ENCODE data around the gene LEFTY2.

LEFTY2 gene

DNA sequence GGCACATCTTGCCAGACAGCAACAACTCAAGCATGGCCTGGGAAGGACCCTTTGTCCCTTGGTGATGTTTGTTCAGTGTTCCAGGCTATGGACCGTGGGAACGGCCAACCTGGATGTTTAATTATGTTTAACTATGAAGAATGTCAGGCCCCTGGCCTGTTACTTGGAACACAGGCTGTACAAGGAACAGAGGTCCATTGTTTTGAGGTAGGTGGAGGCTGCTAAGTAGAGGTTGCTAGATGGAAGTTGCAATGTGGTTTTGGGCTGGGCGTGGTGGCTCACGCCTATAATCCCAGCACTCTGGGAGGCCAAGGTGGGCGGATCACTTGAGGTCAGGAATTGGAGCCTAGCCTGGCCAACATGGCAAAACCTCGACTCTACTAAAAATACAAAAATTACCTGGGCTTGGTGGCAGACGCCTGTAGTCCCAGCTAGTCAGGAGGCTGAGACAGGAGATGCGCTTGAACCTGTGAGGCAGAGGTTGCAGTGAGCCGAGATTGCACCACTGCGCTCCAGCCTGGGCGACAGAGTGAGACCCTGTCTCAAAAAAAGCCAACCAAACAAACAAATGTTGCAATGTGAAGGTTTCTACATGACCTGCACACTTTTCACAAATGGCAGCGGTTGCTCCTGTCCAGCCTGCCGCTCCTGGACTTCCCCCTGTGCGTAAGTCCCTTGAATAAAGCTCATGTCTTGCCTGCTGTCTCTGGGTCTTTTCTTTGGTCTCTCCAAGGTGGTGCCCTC is 49.6 kb downstream of the LEFTY2 start:
- no peak overlapping the region for H3K4me3 ChIP-seq (ENCODE audit: low read length, poor library complexity, severe bottlenecking)
- H4K20me1 ChIP-seq (ENCODE audit: insufficient read depth, low read length, poor library complexity, severe bottlenecking) = no peaks in the 10 kb centered on the region
- H3F3A ChIP-seq (ENCODE audit: low read depth) = no peaks in the 10 kb centered on the region
- TF ChIP-seq EZH2phosphoT487 (IDR thresholded peaks at IDR 0.05; ENCODE audit: borderline replicate concordance) = no peak
- TF ChIP-seq, protein P1, sequence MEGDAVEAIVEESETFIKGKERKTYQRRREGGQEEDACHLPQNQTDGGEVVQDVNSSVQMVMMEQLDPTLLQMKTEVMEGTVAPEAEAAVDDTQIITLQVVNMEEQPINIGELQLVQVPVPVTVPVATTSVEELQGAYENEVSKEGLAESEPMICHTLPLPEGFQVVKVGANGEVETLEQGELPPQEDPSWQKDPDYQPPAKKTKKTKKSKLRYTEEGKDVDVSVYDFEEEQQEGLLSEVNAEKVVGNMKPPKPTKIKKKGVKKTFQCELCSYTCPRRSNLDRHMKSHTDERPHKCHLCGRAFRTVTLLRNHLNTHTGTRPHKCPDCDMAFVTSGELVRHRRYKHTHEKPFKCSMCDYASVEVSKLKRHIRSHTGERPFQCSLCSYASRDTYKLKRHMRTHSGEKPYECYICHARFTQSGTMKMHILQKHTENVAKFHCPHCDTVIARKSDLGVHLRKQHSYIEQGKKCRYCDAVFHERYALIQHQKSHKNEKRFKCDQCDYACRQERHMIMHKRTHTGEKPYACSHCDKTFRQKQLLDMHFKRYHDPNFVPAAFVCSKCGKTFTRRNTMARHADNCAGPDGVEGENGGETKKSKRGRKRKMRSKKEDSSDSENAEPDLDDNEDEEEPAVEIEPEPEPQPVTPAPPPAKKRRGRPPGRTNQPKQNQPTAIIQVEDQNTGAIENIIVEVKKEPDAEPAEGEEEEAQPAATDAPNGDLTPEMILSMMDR (conservative IDR thresholded peaks at IDR 0.05; ENCODE audit: low read length) = no peak
- H2AFZ ChIP-seq (ENCODE audit: low read length) = no peak overlapping the region
- no peak overlapping the region for H3K9ac ChIP-seq (ENCODE audit: low read depth, low read length, poor library complexity, severe bottlenecking)
- no peak overlapping the region for H3K4me2 ChIP-seq (ENCODE audit: low read depth, low read length, poor library complexity, severe bottlenecking)
- H3K36me3 ChIP-seq (ENCODE audit: insufficient read depth, low read length) = no peaks in the 10 kb centered on the region
- no peaks in the 10 kb centered on the region for H3K9me2 ChIP-seq (replicated peaks; ENCODE audit: low read depth, low read length)
- H3K4me1 ChIP-seq (ENCODE audit: insufficient read depth, low read length, poor library complexity, severe bottlenecking) = peaks cover 3% of the 10 kb centered on the region
- no peaks in the 10 kb centered on the region for H3K27me3 ChIP-seq (ENCODE audit: insufficient read depth, low read length, poor library complexity, severe bottlenecking)
- no peaks in the 10 kb centered on the region for H3K9me3 ChIP-seq (ENCODE audit: insufficient read depth, low read depth, low read length)
- H3K79me2 ChIP-seq (ENCODE audit: insufficient read depth, low read length) = no peaks in the 10 kb centered on the region

DNA sequence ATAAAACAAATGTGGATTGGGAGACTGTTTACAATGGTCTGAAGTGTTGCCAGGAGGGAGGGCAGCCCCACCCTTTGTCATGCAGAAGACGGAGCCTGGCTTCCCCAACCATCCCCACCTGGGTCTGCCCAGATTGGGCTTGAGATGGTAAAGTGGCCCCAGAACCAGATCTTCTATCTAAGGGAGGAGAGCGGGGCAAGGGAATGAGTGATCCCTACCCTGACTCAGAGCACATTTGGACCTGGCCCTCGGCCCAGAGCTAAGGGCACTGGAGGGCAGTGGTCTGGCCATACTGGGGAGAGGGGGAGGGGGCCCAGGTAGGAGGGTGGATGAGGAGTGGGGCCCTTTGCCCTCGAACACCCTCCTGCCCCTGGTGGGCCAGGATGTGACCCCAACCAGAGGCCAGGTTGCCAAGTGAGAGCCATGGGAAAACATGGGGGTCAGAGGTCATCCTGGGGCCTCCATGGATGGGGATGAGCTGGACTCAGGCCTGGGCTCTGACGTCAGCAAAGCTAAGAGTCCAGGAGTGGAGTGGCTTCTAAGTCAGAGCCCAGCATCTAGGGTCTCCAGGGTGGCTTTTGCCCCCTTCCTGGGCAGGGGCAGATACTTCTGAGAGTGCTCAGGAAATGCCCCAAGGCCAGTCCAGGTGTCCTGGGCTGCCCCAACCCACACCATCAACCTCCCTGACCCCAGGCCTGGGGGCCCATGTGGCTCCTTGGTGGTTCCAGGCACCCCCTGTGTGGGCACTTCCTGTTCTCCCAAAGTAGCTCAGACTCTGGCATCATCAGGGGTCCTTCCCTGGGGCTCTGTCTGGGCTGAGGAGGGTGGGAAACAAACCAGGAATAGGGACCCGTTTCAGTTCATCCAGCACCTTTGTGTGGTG is 50.4 kb downstream of the LEFTY2 start:
- H3K36me3 ChIP-seq (ENCODE audit: insufficient read depth, low read length) = no peaks in the 10 kb centered on the region
- H3F3A ChIP-seq (ENCODE audit: low read depth) = no peaks in the 10 kb centered on the region
- no peaks in the 10 kb centered on the region for H3K4me1 ChIP-seq (ENCODE audit: insufficient read depth, low read length, poor library complexity, severe bottlenecking)
- no peak overlapping the region for H2AFZ ChIP-seq (ENCODE audit: low read length)
- TF ChIP-seq, protein P1 (conservative IDR thresholded peaks at IDR 0.05; ENCODE audit: low read length) = no peak
- TF ChIP-seq EZH2phosphoT487 (IDR thresholded peaks at IDR 0.05; ENCODE audit: borderline replicate concordance) = no peak
- no peaks in the 10 kb centered on the region for H3K79me2 ChIP-seq (ENCODE audit: insufficient read depth, low read length)
- no peaks in the 10 kb centered on the region for H3K9me2 ChIP-seq (replicated peaks; ENCODE audit: low read depth, low read length)
- H3K27me3 ChIP-seq (ENCODE audit: insufficient read depth, low read length, poor library complexity, severe bottlenecking) = no peaks in the 10 kb centered on the region
- H3K9ac ChIP-seq (ENCODE audit: low read depth, low read length, poor library complexity, severe bottlenecking) = no peak overlapping the region
- no peaks in the 10 kb centered on the region for H3K9me3 ChIP-seq (ENCODE audit: insufficient read depth, low read depth, low read length)
- H4K20me1 ChIP-seq (ENCODE audit: insufficient read depth, low read length, poor library complexity, severe bottlenecking) = no peaks in the 10 kb centered on the region
- H3K4me2 ChIP-seq (ENCODE audit: low read depth, low read length, poor library complexity, severe bottlenecking) = no peak overlapping the region
- H3K4me3 ChIP-seq (ENCODE audit: low read length, poor library complexity, severe bottlenecking) = no peak overlapping the region

DNA sequence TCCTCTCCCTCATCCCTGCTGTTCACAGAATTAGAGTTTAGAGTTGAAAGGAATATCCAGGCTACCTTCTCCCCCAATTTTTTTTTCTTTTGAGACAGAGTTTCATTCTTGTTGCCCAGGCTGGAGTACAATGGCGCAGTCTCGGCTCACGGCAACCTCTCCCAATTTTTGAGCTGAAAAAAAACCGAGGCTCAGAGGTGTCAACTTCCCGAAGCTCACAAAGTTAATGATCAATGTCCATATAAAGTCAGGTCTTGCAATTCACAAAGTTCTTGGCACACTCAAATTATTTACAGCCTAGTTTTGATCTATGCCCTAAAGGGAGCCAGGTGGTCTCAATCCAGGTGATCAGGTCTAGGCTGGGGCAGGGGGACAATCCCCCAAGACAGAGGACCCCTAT is 51.3 kb downstream of the LEFTY2 start:
- Histone ChIP-seq H3K4me1 (ENCODE audit: insufficient read depth, low read length, poor library complexity, severe bottlenecking) (no peaks in the 10 kb centered on the region), H3K9me3 (ENCODE audit: insufficient read depth, low read depth, low read length) (no peaks in the 10 kb centered on the region), H3K4me3 (ENCODE audit: low read length, poor library complexity, severe bottlenecking) (no peak overlapping the region), H4K20me1 (ENCODE audit: insufficient read depth, low read length, poor library complexity, severe bottlenecking) (no peaks in the 10 kb centered on the region), H3K9ac (ENCODE audit: low read depth, low read length, poor library complexity, severe bottlenecking) (no peak overlapping the region), H3K36me3 (ENCODE audit: insufficient read depth, low read length) (no peaks in the 10 kb centered on the region), H3K9me2 (replicated peaks; ENCODE audit: low read depth, low read length) (no peaks in the 10 kb centered on the region), H3K27me3 (ENCODE audit: insufficient read depth, low read length, poor library complexity, severe bottlenecking) (no peaks in the 10 kb centered on the region), H2AFZ (ENCODE audit: low read length) (no peak overlapping the region), H3K79me2 (ENCODE audit: insufficient read depth, low read length) (no peaks in the 10 kb centered on the region), H3F3A (ENCODE audit: low read depth) (no peaks in the 10 kb centered on the region), H3K4me2 (ENCODE audit: low read depth, low read length, poor library complexity, severe bottlenecking) (no peak overlapping the region)
- TF ChIP-seq, protein P1 (conservative IDR thresholded peaks at IDR 0.05; ENCODE audit: low read length) = no peak
- TF ChIP-seq EZH2phosphoT487 (IDR thresholded peaks at IDR 0.05; ENCODE audit: borderline replicate concordance) = no peak

All from Loucy (cell line).